Measurements from ENCODE around the gene PCDH10.
A peak's percentile ranks its signal among the peaks of the same experiment; 100 is the strongest.

The PCDH10 gene

DNA sequence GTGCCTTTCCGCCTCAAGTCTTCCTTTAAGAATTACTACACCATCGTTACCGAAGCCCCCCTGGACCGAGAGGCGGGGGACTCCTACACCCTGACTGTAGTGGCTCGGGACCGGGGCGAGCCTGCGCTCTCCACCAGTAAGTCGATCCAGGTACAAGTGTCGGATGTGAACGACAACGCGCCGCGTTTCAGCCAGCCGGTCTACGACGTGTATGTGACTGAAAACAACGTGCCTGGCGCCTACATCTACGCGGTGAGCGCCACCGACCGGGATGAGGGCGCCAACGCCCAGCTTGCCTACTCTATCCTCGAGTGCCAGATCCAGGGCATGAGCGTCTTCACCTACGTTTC, 2.2 kb downstream of the PCDH10 start:
- TF ChIP-seq, protein P1, sequence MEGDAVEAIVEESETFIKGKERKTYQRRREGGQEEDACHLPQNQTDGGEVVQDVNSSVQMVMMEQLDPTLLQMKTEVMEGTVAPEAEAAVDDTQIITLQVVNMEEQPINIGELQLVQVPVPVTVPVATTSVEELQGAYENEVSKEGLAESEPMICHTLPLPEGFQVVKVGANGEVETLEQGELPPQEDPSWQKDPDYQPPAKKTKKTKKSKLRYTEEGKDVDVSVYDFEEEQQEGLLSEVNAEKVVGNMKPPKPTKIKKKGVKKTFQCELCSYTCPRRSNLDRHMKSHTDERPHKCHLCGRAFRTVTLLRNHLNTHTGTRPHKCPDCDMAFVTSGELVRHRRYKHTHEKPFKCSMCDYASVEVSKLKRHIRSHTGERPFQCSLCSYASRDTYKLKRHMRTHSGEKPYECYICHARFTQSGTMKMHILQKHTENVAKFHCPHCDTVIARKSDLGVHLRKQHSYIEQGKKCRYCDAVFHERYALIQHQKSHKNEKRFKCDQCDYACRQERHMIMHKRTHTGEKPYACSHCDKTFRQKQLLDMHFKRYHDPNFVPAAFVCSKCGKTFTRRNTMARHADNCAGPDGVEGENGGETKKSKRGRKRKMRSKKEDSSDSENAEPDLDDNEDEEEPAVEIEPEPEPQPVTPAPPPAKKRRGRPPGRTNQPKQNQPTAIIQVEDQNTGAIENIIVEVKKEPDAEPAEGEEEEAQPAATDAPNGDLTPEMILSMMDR (conservative IDR thresholded peaks at IDR 0.05) = no peak
- no peak for TF ChIP-seq ZFX (IDR thresholded peaks at IDR 0.05)
- no peak overlapping the region for H3K27ac ChIP-seq

DNA sequence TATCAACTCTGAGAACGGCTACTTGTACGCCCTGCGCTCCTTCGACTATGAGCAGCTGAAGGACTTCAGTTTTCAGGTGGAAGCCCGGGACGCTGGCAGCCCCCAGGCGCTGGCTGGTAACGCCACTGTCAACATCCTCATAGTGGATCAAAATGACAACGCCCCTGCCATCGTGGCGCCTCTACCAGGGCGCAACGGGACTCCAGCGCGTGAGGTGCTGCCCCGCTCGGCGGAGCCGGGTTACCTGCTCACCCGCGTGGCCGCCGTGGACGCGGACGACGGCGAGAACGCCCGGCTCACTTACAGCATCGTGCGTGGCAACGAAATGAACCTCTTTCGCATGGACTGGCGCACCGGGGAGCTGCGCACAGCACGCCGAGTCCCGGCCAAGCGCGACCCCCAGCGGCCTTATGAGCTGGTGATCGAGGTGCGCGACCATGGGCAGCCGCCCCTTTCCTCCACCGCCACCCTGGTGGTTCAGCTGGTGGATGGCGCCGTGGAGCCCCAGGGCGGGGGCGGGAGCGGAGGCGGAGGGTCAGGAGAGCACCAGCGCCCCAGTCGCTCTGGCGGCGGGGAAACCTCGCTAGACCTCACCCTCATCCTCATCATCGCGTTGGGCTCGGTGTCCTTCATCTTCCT, 2.7 kb downstream of the PCDH10 start:
- no peak overlapping the region for H3K27ac ChIP-seq
- no peak for TF ChIP-seq ZFX (IDR thresholded peaks at IDR 0.05)
- TF ChIP-seq, protein P1 (conservative IDR thresholded peaks at IDR 0.05) = no peak

DNA sequence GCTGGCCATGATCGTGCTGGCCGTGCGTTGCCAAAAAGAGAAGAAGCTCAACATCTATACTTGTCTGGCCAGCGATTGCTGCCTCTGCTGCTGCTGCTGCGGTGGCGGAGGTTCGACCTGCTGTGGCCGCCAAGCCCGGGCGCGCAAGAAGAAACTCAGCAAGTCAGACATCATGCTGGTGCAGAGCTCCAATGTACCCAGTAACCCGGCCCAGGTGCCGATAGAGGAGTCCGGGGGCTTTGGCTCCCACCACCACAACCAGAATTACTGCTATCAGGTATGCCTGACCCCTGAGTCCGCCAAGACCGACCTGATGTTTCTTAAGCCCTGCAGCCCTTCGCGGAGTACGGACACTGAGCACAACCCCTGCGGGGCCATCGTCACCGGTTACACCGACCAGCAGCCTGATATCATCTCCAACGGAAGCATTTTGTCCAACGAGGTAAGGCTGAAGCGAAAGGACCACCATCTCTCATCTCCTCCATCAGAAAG, 3.3 kb downstream of the PCDH10 start:
- TF ChIP-seq, protein P1 (conservative IDR thresholded peaks at IDR 0.05) = no peak
- no peak for TF ChIP-seq ZFX (IDR thresholded peaks at IDR 0.05)
- H3K27ac ChIP-seq = no peak overlapping the region

DNA sequence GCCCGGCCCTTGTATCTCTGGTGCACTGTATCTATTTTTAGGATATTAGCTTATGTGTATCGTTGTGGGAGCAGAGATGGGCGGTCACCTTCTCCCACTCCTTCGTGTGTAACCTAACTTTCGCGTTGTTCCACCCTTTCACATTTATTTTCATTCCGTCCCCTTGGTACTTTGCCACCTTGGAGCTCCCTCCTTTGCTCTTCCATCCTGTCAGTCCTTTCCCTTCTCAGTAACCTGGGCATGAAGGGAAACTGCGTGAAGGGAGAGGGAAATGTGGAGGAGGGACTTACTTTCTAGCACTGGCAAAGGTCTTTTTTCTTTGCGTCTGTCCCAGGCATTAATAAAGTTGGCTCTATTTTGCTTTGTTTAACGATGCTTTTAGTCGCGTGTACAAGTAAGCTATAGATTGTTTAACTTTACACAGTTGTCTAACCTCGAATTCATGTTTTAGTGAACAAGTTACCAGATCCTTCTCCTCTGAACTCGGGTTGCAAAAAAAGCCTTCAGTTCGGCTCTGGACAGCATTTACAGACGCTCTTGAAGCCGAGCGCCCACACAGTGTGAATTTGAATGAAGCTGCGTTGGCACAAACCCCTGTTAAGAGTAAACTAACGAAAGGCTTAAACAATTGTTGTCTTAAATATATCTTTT, 3.9 kb downstream of the PCDH10 start:
- H3K27ac ChIP-seq = no peak overlapping the region
- TF ChIP-seq, protein P1 (conservative IDR thresholded peaks at IDR 0.05) = no peak
- TF ChIP-seq ZFX (IDR thresholded peaks at IDR 0.05) = no peak

DNA sequence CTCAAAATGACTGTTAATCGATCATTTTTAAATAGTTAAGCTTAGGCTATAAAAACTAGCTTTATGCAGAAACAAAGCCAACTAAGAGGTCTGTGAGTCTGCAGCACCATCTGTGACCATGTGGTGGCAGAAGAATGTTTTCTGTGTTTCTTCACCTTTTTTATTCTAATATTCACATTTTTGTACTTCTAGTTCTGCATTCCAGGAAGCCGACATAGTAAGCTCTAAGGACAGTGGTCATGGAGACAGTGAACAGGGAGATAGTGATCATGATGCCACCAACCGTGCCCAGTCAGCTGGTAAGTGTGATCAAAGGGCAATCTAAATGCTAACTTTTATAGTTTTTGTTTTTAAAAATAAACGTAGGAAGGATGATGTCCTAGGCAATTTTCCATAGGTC, 5.6 kb downstream of the PCDH10 start:
- H3K27ac ChIP-seq = no peak overlapping the region
- TF ChIP-seq ZFX (IDR thresholded peaks at IDR 0.05) = no peak
- TF ChIP-seq, protein P1 (conservative IDR thresholded peaks at IDR 0.05) = peak; percentile 76

DNA sequence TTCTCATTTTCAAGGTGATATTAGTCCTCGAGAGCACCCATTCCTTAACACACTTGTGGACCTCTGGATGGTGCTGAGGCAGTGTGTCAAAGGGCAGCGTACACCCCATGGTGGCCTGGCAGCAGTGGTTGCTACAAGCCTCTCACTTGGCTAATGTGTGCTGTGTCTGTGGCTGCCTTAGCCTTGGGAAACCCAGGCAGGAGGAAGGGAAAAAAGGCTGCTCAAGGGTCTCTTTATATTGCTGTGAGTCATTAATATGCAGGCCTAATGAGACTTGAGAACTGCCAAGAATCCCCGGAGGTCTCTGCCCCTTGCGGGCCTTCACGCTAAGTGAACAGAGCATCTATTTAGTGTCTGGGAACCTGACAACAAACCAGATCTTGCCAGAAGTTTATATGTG, 7.0 kb downstream of the PCDH10 start:
- no peak overlapping the region for H3K27ac ChIP-seq
- TF ChIP-seq, protein P1 (conservative IDR thresholded peaks at IDR 0.05) = no peak
- TF ChIP-seq ZFX (IDR thresholded peaks at IDR 0.05) = no peak

DNA sequence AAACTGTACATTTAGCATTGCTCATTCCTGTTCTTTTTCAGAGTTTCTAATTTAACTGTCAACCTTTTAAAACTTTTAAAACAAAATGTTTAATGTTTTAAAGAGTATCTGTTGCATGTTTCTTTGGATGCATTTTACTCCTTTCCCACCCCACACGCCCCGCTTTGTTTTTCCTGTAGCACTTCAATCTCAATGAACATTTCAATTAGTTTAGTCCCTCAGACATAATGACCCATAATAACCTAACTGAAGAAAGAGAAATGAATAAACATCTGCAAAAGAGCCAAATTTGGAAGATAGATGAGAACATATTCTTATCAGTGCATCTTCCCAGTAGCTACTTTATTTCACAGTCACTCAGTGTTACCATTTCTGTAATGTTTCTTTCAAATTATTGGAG, 7.5 kb downstream of the PCDH10 start:
- no peak overlapping the region for H3K27ac ChIP-seq
- TF ChIP-seq, protein P1 (conservative IDR thresholded peaks at IDR 0.05) = no peak
- TF ChIP-seq ZFX (IDR thresholded peaks at IDR 0.05) = no peak

Data from C4-2B (cell line).